ENCODE measurements around the gene FAM180A.

GRCh38 chr7:135707570-135707966, 41.0 kb downstream of the FAM180A start:
- TF ChIP-seq CTCF (IDR thresholded peaks at IDR 0.05; ENCODE audit: poor library complexity, severe bottlenecking): no peak
- TF ChIP-seq EP300 (conservative IDR thresholded peaks at IDR 0.05; ENCODE audit: poor library complexity, severe bottlenecking): no peak
